Activated CD4-positive, CD25-positive, alpha-beta regulatory T cell treated with anti-CD3 and anti-CD28 coated beads, Interleukin-2, amount 50 U/mL, for 72 hours (primary cell): ENCODE measurements around the gene RHBDD3.

Experiments used
- DNase-seq: peaks from one replicate; pipeline ENCODE4 v3.0.0; 2021

The RHBDD3 gene

DNA sequence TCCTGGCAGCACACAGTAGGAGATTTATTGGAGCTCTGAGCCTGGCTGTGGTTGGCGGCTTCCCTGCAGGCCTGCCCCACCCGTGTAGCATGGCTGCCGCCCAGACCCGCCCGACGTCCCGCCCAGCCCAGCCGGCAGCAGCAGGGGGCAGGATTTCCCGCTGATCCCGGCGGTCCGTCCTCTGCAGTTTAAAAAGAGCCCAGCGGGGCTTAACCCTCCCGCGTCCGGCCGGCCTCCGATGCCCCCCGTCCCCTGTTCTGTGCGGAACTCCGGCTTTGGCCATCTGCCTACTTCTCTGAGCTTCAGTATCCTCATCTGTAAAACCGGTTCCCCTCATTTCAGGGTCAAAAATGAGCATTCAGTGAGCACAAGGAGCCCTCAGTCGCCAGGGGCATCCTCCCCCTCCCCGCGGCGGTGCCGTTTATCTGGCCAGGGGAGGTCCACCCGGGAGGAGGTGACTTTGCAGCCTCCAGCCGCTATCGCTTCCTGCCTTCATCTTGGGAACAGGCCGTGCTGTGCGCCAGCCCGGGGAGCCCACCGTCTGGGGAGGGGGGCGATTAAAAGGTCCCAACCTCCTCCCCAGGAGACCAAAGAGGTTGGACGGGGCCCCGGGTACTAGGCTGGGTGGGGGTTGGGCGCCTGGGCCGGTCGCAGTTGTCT, 38.5 kb upstream of the RHBDD3 start, which contains the start of gene GAS2L1:
GAS2L1 (plus strand) TSS at position 476 of the 660 bp plus-strand sequence. CDS start 1,456 bp downstream, outside the sequence.
- DNase-seq, result no peak

DNA sequence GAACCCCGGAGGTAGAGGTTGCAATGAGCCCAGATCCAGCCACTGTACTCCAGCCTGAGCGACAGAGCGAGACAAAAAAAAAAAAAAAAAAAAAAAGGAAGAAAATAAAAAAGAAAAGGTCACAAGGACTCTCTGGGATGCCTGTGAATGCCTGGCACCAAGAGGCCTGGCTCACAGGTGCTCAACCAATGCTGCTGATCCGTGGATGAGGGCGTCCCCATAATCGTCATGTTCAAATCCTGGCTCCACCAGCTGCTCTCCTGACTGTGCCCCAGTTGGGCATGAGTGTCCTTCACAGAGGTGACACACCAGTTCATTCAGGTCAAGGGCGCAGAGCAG, 38.0 kb upstream of the RHBDD3 start:
- DNase-seq, result no peak

DNA sequence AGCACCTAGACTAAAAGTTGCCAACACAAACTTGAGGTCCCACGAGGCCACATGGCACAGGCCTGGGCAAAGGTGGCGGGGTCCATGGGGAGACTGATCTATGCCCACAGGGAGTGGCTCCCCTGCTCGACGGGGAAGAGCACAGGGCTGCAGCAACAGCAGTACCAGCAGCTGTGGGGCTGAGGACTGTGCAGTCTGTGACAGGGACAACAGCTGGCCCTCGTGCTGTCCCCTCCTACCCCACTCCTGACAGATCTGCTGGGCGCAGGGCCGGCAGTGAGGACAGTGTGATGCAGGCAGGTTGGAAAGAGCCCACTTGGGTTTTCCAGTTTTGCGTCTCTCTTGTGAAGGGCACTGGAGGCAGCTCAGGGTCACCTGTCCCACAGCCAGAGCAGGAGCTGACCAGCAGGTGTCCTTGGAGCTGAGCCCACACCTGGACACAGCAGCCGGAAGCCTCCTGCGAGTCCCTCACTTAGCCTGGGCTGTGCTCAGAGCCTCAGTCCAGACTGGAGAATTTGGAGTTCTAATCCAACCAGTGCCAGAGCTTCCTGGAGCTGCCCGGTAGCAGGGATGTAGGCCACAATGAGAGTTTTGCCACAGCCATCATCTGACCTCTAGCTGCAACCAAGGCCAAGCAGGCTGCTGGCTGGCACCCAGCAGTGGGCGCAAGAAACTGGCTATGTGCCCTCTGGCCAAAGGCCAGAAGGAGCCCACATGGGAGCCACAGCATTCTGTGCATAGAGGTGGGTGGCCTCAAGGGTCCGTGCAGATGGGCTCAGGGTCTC, 35.1 kb upstream of the RHBDD3 start:
- DNase-seq, result no peak

DNA sequence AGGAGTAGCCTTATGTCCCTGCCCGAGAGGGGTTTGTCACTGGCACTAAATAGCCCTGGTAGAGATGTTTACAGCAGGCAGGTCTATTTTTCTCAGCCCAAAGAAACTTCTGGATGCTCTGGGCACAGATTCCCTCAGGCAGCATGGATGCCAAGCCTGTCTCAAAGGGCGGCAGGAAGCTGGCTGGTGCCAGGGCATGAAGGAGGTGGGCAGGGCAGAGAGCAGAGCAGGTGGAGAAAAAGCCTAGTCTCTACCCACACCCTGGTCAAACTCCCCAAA, 34.6 kb upstream of the RHBDD3 start:
- no peak for DNase-seq

DNA sequence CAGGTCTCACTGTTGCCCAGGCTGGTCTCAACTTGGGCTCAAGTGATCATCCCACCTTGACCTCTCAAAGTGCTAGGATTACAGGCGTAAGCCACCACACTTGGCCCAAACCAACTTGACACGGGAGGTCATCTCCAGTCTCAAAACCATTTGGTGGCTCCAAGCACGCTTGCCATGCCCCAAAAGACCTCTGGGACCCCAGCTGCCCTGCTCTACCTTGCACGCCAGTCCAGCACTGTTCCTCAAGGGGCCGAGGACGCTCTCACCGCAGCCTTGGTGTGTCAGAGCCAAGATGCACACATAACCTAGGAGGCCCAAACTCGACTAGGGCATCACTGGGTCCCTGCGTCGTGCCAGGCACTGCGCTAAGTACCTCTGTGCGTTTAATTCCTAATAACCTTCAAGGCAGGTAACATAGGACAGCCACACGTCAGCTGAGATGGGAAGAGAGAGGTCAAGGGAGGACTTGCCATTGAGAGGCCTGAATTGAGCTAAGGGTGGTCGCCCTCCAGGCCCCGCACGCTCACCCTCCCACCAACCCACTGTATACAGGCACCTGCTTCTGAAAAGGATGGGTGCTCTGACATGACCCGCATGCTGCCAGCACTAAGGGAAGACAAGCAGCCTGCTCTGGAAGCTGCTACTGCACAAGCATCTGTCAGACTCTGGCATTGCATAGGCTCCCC, 34.1 kb upstream of the RHBDD3 start:
- DNase-seq, result no peak

DNA sequence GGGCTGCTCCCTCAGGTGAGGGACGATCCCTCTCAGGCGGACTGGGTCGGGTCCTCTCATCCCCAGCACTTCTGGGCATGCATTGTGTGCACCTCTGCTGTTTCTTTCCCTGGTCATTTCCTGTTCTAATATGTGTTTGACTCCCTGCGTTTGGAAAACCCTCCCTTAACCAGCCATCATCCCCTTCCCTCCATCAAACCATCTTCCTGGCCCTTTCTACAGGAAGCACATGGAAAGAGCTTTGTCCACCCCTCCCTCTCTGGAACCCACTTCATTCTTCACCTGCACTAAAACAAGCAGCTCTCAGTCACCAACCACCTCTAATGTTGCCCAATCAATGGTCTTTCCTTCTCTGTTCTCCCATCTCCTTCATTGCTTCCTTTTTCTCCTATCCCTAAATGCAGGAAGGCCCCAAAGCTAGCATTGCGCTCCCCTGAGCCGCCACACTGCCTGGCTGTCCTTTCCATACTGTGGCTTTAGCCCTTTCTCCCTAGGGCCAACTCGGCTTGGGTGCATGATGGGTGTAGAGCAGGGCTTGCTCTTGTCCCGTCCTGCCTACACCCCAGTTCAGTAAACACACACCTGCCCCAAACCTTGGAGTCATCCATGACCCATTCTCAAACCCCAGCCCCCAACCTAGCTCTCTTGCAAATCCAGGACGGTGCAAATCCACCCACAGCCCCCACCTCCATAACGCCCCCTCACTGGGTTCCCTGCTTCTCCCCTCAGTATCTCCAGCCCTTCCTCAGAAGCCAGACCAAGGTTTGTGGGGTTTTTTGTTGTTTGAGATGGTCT, 33.2 kb upstream of the RHBDD3 start:
- DNase-seq, result no peak

DNA sequence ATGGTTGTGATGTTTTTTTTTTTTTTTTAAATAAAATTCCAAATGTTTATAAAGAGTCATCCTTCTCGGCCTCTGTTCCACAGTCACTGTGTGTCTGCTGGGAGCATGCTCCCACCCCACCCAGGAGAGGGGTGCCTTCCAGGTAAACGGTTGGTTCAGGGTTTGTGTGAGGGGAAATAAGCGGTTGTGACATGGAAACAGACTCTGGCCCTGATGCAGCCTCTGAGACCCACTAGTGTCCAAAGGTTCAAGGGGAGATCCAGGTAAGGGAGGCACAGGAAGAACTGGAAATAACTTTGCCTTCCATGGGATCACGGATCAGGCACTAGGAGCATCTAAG, 32.7 kb upstream of the RHBDD3 start:
- no peak for DNase-seq

DNA sequence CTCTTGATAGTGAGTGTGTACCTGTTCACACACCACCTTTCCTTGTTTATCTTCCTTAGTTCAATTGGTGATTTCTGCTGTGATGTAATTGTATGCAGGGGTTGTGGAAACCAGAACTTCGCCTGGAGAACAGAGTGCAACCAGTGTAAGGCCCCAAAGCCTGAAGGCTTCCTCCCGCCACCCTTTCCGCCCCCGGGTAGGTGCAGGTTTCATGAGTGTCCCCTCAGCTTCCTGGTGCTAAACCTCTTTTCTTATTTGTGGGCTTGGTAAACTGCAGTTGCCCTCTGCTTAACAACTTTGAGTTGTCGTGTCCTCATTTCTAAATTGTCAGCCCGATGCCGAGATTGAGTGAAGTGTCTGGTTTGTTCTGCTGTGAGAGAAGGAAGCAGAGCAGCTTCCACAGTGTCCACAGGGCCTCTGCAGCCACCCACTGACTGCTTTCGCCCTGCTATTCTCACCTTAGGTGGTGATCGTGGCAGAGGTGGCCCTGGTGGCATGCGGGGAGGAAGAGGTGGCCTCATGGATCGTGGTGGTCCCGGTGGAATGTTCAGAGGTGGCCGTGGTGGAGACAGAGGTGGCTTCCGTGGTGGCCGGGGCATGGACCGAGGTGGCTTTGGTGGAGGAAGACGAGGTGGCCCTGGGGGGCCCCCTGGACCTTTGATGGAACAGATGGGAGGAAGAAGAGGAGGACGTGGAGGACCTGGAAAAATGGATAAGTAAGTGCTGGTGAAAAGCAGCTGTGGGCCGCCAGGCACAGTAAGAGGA, 31.5 kb upstream of the RHBDD3 start:
- DNase-seq, result no peak

DNA sequence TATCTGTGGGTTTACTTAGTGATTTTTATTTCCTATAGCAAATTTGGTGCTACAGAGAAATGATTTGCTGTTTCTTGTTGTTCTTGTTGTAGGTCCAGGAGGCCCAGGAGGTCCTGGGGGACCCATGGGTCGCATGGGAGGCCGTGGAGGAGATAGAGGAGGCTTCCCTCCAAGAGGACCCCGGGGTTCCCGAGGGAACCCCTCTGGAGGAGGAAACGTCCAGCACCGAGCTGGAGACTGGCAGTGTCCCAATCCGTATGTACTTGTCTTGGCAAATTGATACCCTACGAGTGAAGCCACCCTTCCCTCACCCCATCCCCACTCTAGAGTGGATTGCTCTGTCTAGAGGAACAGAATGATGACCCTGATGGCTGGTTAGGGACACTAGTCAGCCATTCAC, 30.9 kb upstream of the RHBDD3 start:
- no peak for DNase-seq

DNA sequence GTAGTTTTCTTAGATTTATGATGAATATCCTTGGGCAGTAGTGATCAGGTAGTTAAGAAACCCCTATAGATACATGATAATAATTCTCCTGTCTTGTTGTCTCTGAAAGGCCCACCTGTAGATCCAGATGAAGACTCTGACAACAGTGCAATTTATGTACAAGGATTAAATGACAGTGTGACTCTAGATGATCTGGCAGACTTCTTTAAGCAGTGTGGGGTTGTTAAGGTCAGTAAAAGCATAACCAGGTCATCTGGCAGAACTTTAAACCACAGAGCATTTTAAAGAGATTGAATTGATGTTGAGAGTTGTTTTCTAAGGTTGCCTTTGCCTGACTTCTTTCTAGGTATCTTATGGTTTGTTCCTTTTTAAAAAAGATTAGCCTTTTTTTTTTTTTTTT, 24.6 kb upstream of the RHBDD3 start:
- no peak for DNase-seq

DNA sequence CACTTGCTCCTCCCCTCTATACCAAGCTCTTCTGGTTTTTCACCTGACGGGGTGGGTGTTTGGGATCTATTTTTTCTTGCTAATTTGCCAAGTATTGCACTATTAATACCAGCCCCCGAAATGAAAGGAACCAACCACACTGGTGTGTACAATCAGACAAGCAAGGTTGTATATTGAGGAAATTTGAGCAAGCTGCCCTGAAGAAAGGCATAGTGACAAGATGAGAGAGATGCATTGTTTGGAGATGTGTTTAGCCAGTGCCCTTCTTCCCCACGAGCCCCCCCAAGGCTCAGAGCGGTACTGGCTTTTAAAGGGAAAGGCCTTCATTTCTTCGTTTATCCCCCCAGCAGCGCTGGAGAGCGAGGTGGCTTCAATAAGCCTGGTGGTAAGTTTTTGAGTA, 23.4 kb upstream of the RHBDD3 start:
- no peak for DNase-seq

DNA sequence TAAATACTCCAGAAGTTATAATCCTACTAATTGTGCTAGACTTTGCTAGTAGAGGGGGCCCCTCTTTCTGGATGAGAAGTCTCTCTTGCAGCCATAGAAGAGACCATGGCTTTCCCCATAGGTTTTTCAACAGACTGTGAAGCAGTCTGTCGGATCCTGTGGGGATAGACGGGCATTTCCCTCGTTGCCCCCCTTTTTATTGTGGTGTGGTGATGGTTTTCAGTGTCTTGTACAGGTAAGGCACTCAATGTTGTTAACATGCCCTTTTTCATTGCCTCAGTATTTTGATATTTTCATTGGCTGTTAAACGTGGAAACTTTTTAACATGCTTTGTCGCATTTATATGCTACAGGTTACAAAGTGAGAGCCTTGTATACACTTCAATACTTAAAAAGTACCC, 22.3 kb upstream of the RHBDD3 start:
- DNase-seq, result no peak

DNA sequence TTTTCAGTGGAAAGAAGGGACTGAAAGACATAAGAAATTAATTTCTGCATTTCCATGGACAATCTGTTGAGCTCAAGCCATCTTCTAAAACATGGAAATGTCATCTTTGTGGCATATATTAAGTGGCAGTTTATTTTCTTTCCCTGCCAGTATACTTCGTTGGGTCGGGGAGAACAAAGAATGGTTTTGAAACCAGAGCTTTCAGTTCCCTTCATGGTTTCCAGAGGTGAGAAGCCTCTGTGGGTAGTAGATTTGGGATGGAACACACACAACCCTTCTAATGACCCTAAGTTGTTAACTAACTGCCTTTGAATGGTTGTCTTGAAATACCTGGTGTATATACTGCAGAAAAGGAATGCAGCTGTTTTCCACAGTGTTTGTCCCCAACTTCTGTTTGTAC, 21.1 kb upstream of the RHBDD3 start:
- DNase-seq, result no peak

DNA sequence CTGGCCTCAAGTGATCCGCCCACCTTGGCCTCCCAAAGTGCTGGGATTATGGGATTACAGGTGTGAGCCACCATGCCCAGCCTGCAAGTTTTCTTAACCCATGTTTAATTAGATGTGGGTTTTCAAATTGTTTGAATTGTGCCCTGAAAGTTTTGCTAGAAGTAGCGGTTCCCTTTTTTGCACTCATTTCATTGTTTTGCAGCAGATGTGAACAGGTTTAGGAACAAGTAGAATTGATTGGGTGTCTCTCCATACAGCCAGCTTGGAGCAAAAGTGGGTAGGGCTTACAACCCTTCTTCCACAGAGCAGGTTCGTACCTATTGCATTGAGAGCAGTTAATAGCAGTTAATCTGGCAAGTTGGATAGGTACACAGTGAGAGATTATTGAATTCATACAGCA, 16.4 kb upstream of the RHBDD3 start:
- DNase-seq, result no peak

DNA sequence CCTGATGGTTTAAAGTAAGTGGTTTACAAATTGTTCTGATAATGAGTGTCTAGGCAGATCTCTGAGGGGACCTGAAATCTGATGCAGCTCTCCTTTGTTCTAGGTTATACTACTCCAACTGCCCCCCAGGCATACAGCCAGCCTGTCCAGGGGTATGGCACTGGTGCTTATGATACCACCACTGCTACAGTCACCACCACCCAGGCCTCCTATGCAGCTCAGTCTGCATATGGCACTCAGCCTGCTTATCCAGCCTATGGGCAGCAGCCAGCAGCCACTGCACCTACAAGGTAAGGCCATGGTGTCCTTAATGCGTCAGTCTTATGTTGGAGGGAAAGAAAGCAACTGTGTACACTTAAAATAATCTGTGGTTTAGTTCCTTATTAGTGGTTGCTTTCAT, 10.1 kb upstream of the RHBDD3 start:
- DNase-seq, result no peak

DNA sequence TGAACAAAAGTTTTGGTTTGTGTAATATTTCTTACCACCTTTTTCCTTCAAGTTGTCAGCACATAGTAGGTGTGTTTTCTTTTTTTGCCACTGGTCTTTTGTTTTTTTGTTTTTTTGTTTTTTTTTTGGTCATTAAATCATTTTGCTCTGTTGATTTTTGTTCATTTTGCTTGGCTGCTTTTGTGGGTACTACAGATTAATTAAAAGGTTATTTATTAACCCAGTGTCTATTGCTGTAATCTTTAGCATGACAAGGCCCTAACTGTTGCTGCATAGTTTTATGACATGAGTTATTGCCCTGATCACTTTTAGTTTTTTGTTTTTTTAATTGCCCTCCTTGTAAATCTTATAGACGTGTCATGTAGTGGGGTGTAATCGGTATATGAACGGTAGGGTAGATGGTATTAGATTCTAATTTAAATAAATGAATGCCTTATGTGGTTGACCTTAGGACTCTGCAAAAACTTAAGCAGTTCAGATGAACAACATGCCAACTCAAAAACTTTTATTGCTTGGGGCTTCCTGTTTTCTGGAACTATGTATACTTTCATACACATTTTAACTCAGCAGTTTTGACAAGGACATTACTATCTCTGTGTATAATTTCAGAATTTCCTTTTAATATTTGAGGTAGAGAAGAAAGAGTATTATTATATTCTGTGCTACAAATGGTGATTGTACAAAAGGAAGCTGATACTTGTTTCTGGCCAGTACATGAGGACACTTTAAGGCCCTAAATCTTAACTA, 8.2 kb upstream of the RHBDD3 start:
- DNase-seq, result no peak

DNA sequence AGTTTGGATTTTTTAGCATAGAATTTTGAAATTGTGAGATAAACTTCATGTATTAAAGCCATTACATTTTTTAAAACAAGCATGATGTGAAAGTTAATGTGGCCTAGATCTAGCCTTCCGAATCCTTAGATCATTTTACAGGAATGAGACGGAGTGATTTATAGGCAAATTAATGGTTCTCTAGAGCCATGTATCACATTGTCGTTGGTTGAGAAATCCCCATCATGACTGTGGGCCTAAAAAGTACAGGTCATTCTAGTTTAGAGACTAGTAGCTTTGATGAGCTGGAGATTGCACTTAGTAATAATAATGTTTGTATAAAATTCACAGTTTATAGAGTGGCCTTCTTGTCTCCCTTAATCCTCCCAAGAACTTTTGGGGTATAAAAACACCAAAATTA, 7.4 kb upstream of the RHBDD3 start:
- DNase-seq, result no peak

DNA sequence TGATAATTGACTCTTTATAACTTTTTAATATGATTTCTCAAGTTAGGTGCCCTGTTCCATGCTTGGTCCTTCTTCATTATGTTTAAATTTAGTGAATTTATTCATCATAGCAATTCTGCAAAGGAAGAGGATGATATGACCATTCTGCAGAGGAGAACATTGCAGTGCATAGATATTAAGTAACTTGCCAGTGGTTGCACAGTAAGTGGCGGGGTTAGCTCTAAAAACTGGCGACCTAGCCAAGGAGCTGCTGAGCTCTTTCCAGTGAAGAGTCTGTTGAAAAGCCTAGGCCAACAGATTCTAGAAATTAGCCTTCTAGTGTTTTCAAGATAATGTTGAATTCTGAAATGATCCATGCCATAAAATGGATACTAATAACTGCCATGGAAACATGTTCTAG, 4.8 kb upstream of the RHBDD3 start:
- DNase-seq, result no peak

DNA sequence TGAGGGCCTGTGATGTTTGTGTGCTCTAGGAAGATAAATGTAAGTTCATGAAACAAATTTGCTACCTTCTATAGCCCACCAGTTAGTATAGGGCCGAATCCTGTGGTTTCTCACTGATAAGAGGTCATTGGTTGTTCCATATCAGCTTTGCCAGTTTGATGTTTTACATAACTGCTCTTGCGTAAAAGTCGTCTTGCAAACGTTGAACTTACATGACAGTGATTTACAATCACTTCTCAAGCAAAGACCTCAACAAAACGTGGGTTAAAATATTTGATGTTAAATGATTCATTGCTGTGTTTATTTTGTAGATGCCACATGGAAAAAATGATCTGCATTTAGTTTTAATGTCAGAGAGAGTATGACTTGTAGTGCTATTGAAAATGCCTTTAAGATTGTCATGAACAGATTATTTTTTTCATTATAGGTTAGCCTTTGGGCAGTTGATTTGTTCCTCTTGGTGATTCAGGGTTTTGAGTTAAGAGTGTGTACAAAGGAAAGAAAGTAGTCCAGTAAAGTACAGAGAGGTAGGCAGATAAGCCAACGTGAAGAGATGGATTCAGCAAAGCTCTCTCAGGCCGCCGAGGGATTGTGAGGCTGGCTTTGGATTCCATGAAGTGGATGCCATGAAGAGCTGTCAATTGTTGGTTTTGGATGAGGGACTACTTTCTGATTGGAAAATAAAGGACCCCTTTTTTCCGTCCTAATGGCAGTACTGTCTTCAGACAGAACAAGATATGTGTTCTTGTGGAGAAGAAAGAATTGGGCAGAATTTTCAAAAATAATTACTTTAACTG, 2.9 kb upstream of the RHBDD3 start:
- DNase-seq, result no peak

DNA sequence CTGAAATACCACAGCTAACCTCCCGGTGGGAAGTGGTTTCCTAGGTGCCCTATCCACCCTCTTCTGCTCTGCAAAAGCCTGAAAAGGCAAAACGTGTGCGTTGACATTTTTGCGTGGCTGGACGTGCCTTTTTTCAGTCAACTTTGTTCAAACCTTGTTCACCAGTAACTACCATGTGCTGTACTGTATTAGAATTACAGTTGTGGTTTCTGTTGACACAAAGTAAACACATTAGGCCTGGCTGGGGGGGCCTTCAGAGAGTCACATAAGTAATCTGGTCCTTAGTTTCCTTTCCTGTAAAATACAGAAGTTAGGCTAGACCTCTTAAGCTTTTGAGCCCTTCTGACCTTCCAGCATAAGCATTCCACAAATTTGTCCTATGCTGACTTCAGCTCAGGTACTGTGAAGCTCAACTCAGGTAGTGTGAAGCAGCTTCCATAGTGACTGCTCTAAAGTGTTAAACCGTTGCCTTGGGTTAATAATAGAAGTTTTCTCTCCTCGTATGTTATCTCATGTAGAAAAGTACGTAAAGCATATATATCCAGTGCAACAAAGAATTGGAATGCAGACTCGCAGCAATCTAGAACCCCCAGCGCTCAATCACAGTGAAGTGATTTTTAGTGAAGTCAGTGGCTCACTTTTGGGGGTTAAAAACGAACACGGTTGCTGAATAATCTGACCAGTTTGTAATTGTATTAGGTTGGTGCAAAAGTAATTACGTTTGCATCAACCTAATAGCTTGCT, 2.1 kb upstream of the RHBDD3 start:
- DNase-seq, result no peak

DNA sequence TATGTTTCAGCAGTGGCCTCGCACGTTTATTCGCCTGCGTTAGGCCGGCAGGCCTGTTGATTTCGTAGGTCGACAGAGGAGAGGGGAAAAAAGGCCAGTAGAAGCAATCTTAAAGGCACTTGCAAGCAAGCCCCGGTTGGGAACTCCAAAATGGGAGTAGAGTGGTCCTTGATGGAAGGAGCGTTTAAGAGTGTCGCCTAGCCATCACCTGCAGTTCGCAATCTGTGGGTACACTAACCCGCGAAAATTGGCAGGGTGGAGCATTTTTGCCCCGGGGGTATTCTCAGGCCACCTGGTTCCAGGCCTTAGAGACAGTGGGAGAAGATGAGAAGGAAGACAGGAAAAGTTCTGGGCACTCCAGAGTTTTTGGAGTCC, 1.4 kb upstream of the RHBDD3 start:
- no peak for DNase-seq
